HEK293 (cell line): ENCODE data around the gene EML1.

Experiments
- CTCF ChIA-PET: fragments of 350-600 bp; formaldehyde crosslinking; extraction: SDS; loops from one replicate; lab custom pipeline; 2021; ENCODE audit warnings: antibody characterized with exemption; lab: Yijun Ruan, JAX
- POLR2A ChIA-PET: fragments of 300-600 bp; formaldehyde crosslinking; extraction: SDS; loops from one replicate; lab custom pipeline; 2020; ENCODE audit warnings: antibody characterized with exemption, inconsistent platforms; lab: Yijun Ruan, JAX
- H3K27ac ChIP-seq: fragments of 200-500 bp; sonication (Bioruptor generic); 2 replicates; pipeline ENCODE4 v1.5.1; 2014; ENCODE audit warnings: low read depth, low read length, control low read depth, inconsistent platforms; ENCODE audit errors: extremely low read depth
- H3K36me3 ChIP-seq, 2 experiments: fragments of 200-500 bp in 1 of 2; sonication (Bioruptor generic) in 1 of 2; 1 replicate in 1 of 2; 2 replicates in 1 of 2; pipeline ENCODE4 v1.5.1; 2014 to 2017; ENCODE audit warnings: inconsistent platforms in 2 of 2, low read length in 2 of 2; ENCODE audit not compliant: control insufficient read depth in 2 of 2, insufficient read depth in 1 of 2
- H3K4me1 ChIP-seq: fragments of 200-500 bp; sonication (Bioruptor generic); 2 replicates; pipeline ENCODE4 v1.5.1; 2014; ENCODE audit warnings: mild to moderate bottlenecking, low read length, inconsistent platforms; ENCODE audit not compliant: control insufficient read depth, insufficient read depth
- H3K4me3 ChIP-seq: 2 replicates; pipeline ENCODE4 v1.5.1; 2011; ENCODE audit warnings: low read depth, mild to moderate bottlenecking, control low read depth, low read length, moderate library complexity
- H3K9me3 ChIP-seq: fragments of 200-500 bp; sonication (Bioruptor generic); 2 replicates; pipeline ENCODE4 v1.5.1; 2014; ENCODE audit warnings: low read depth, low read length, inconsistent platforms; ENCODE audit not compliant: control insufficient read depth, insufficient read depth
- AEBP2 ChIP-seq: fragments of 450-650 bp; formaldehyde crosslinking; IDR thresholded peaks from 2 replicates; pipeline ENCODE4 v1.5.1; 2016; ENCODE audit warnings: missing biosample characterization, missing genetic modification characterization, borderline replicate concordance
- ATF2 ChIP-seq: fragments of 450-650 bp; formaldehyde crosslinking; IDR thresholded peaks from 2 replicates; pipeline ENCODE4 v1.5.1; 2016; ENCODE audit warnings: missing biosample characterization, missing genetic modification characterization, low read depth
- EGR2 ChIP-seq: fragments of 450-650 bp; formaldehyde crosslinking; IDR thresholded peaks from 2 replicates; pipeline ENCODE4 v1.5.1; 2016; ENCODE audit warnings: low read depth, missing biosample characterization, missing genetic modification characterization
- FEZF1 ChIP-seq: fragments of 450-650 bp; formaldehyde crosslinking; IDR thresholded peaks from 2 replicates; pipeline ENCODE4 v1.5.1; 2016; ENCODE audit warnings: missing biosample characterization, missing genetic modification characterization
- HIC1 ChIP-seq: fragments of 450-650 bp; formaldehyde crosslinking; IDR thresholded peaks from 2 replicates; pipeline ENCODE4 v1.5.1; 2016; ENCODE audit warnings: missing biosample characterization, missing genetic modification characterization
- HOXA7 ChIP-seq: sonication (generic); formaldehyde crosslinking; IDR thresholded peaks from 2 replicates; pipeline ENCODE4 v1.8.1; 2022; ENCODE audit warnings: missing genetic modification reagents, borderline replicate concordance
- INSM2 ChIP-seq: fragments of 450-650 bp; formaldehyde crosslinking; IDR thresholded peaks from 2 replicates; pipeline ENCODE4 v1.5.1; 2016; ENCODE audit warnings: missing biosample characterization, missing genetic modification characterization
- KLF1 ChIP-seq: fragments of 450-650 bp; formaldehyde crosslinking; IDR thresholded peaks from 2 replicates; pipeline ENCODE4 v1.5.1; 2016; ENCODE audit warnings: missing biosample characterization, missing genetic modification characterization
- PRDM1 ChIP-seq: fragments of 450-650 bp; formaldehyde crosslinking; IDR thresholded peaks from 2 replicates; pipeline ENCODE4; 2016; ENCODE audit warnings: missing biosample characterization, missing genetic modification characterization
- PRDM4 ChIP-seq: fragments of 450-650 bp; formaldehyde crosslinking; IDR thresholded peaks from 2 replicates; pipeline ENCODE4 v1.5.1; 2017; ENCODE audit warnings: missing biosample characterization, missing genetic modification characterization
- REPIN1 ChIP-seq: fragments of 450-650 bp; formaldehyde crosslinking; IDR thresholded peaks from 2 replicates; pipeline ENCODE4 v1.5.1; 2017; ENCODE audit warnings: missing biosample characterization, missing genetic modification characterization, low read depth
- ZBTB21 ChIP-seq: fragments of 450-650 bp; formaldehyde crosslinking; IDR thresholded peaks from 2 replicates; pipeline ENCODE4 v1.5.1; 2017; ENCODE audit warnings: missing biosample characterization, missing genetic modification characterization
- ZFP41 ChIP-seq: fragments of 450-650 bp; formaldehyde crosslinking; IDR thresholded peaks from 2 replicates; pipeline ENCODE4 v1.5.1; 2016; ENCODE audit warnings: missing biosample characterization, missing genetic modification characterization, borderline replicate concordance
- ZNF23 ChIP-seq: fragments of 450-650 bp; formaldehyde crosslinking; IDR thresholded peaks from 2 replicates; pipeline ENCODE4 v1.5.1; 2016; ENCODE audit warnings: missing biosample characterization, missing genetic modification characterization, borderline replicate concordance
- ZNF335 ChIP-seq: fragments of 450-650 bp; formaldehyde crosslinking; conservative IDR thresholded peaks from 2 replicates; pipeline ENCODE4 v1.5.1; 2016; ENCODE audit warnings: missing biosample characterization, missing genetic modification characterization
- ZNF398 ChIP-seq: fragments of 450-650 bp; formaldehyde crosslinking; IDR thresholded peaks from 2 replicates; pipeline ENCODE4 v1.5.1; 2017; ENCODE audit warnings: missing biosample characterization, missing genetic modification characterization
- ZNF449 ChIP-seq: fragments of 450-650 bp; formaldehyde crosslinking; IDR thresholded peaks from 2 replicates; pipeline ENCODE4 v1.5.1; 2017; ENCODE audit warnings: missing biosample characterization, mild to moderate bottlenecking, missing genetic modification characterization, moderate library complexity
- ZNF530 ChIP-seq: fragments of 450-650 bp; formaldehyde crosslinking; IDR thresholded peaks from 2 replicates; pipeline ENCODE4 v1.5.1; 2016; ENCODE audit warnings: low read depth, missing biosample characterization, missing genetic modification characterization
- ZNF549 ChIP-seq: fragments of 450-650 bp; IDR thresholded peaks from 2 replicates; pipeline ENCODE4 v1.5.1; 2018; ENCODE audit warnings: missing biosample characterization, missing genetic modification characterization, mild to moderate bottlenecking, inconsistent platforms, moderate library complexity
- ZNF768 ChIP-seq: fragments of 450-650 bp; formaldehyde crosslinking; IDR thresholded peaks from 2 replicates; pipeline ENCODE4 v1.5.1; 2018; ENCODE audit warnings: missing biosample characterization, mild to moderate bottlenecking, missing genetic modification characterization
- ZNF785 ChIP-seq: fragments of 450-650 bp; formaldehyde crosslinking; IDR thresholded peaks from 2 replicates; pipeline ENCODE4 v1.5.1; 2016; ENCODE audit warnings: missing biosample characterization, missing genetic modification characterization

The EML1 gene

GRCh38 chr14:99754141-99755067 lies 38.8 kb upstream of the EML1 start:
- CTCF ChIA-PET = interaction anchor here (0.6 to 1.4 kb wide), 5 partner anchors 8 to 130 kb away, joined by 3 to 8 read pairs (median 3); no protein-coding TSS in a partner anchor
- Histone ChIP-seq H3K36me3 (no peaks in the 10 kb centered on the region), H3K27ac (no peak overlapping the region), H3K4me3 (no peak overlapping the region), H3K9me3 (no peaks in the 10 kb centered on the region), H3K4me1 (peaks cover 6% of the 10 kb centered on the region; the same call in 1 of the 2 replicates)
- POLR2A ChIA-PET = interaction anchor here (0.8 kb wide), 1 partner anchor 20 kb away, joined by 3 read pairs; no protein-coding TSS in a partner anchor
- TF ChIP-seq HIC1 (peak; percentile 62), ZFP41 (no peak), ZNF530 (no peak), HOXA7 (CRISPR knock-in tag) (no peak), ZNF398 (tag by site-specific recombination) (peak; percentile 78), PRDM1 (tag by site-specific recombination) (no peak), KLF1 (tag by site-specific recombination) (no peak), ZBTB21 (peak; percentile 83), EGR2 (tag by site-specific recombination) (no peak), ATF2 (tag by site-specific recombination) (peak; percentile 90), AEBP2 (tag by site-specific recombination) (no peak), ZNF549 (tag by site-specific recombination) (no peak), FEZF1 (tag by site-specific recombination) (no peak), ZNF23 (no peak), PRDM4 (tag by site-specific recombination) (no peak), INSM2 (tag by site-specific recombination) (no peak), ZNF785 (tag by site-specific recombination) (no peak), ZNF335 (no peak), ZNF768 (tag by site-specific recombination) (no peak), REPIN1 (tag by site-specific recombination) (no peak), ZNF449 (no peak)
